Fibroblast of lung (primary cell): ENCODE results near the gene TNFSF10. TPM values are rescaled to one million over a fixed set of nuclear protein-coding genes. Genes with fewer than 3 reads are reported as not detected.

ENCODE experiments used
- DNase-seq, 2 donors: peaks; one replicate each; pipeline versions ENCODE4 v3.0.0 to v3.0.0-alpha.2; 2010; ENCODE audit warnings: low read depth in 2 of 2
- H2AFZ ChIP-seq: 2 replicates; pipeline ENCODE4 v1.5.1; 2012; ENCODE audit warnings: low read length, control low read depth, inconsistent platforms
- H3K27ac ChIP-seq: 2 replicates; pipeline ENCODE4 v1.5.1; 2011; ENCODE audit warnings: low read length, control low read depth; ENCODE audit not compliant: insufficient read depth
- H3K27me3 ChIP-seq: 2 replicates; pipeline ENCODE4 v1.5.1; 2011; ENCODE audit warnings: mild to moderate bottlenecking, low read length; ENCODE audit not compliant: control insufficient read depth, insufficient read depth
- H3K36me3 ChIP-seq: 2 replicates; pipeline ENCODE4 v1.5.1; 2011; ENCODE audit warnings: low read length; ENCODE audit not compliant: control insufficient read depth, insufficient read depth
- H3K4me1 ChIP-seq: 2 replicates; pipeline ENCODE4 v1.5.1; 2011; ENCODE audit warnings: low read length; ENCODE audit not compliant: control insufficient read depth, insufficient read depth; ENCODE audit errors: extremely low read depth
- H3K4me2 ChIP-seq: 2 replicates; pipeline ENCODE4 v1.5.1; 2011; ENCODE audit warnings: low read length, control low read depth; ENCODE audit not compliant: insufficient read depth; ENCODE audit errors: extremely low read depth
- H3K4me3 ChIP-seq, 4 experiments: fragments of 200-600 bp in 1 of 4; sonication (generic) in 1 of 4; replicated peaks in 1 of 4; 2 replicates each; pipeline ENCODE4 v1.5.1; 2011 to 2016; ENCODE audit warnings: low read length in 4 of 4, low read depth in 3 of 4, mild to moderate bottlenecking in 3 of 4, control low read depth in 2 of 4, inconsistent platforms in 1 of 4, mixed read lengths in 1 of 4; ENCODE audit not compliant: insufficient read depth in 1 of 4; ENCODE audit errors: control extremely low read depth in 1 of 4
- H3K79me2 ChIP-seq: 2 replicates; pipeline ENCODE4 v1.5.1; 2012; ENCODE audit warnings: mild to moderate bottlenecking, low read length, inconsistent platforms; ENCODE audit not compliant: control insufficient read depth, insufficient read depth
- H3K9ac ChIP-seq: 2 replicates; pipeline ENCODE4 v1.5.1; 2011; ENCODE audit warnings: mild to moderate bottlenecking, low read length, control low read depth; ENCODE audit not compliant: insufficient read depth
- H3K9me3 ChIP-seq: 2 replicates; pipeline ENCODE4 v1.5.1; 2012; ENCODE audit warnings: low read depth, low read length; ENCODE audit not compliant: control insufficient read depth, insufficient read depth
- H4K20me1 ChIP-seq: 2 replicates; pipeline ENCODE4 v1.5.1; 2011; ENCODE audit warnings: low read length; ENCODE audit not compliant: control insufficient read depth, insufficient read depth; ENCODE audit errors: extremely low read depth
- CTCF ChIP-seq, 2 donors: IDR thresholded peaks in 1 of 2; conservative IDR thresholded peaks in 1 of 2; 1 replicate in 1 of 2; 2 replicates in 1 of 2; pipeline ENCODE4 v1.5.1; 2011 to 2012; ENCODE audit warnings: low read length in 2 of 2, control low read depth in 1 of 2, inconsistent platforms in 1 of 2, low read depth in 1 of 2, mild to moderate bottlenecking in 1 of 2
- EZH2 ChIP-seq: IDR thresholded peaks from 2 replicates; pipeline ENCODE4 v1.5.1; 2012; ENCODE audit warnings: low read length, control low read depth, mild to moderate bottlenecking; ENCODE audit errors: missing control alignments
- polyA plus RNA-seq, 2 donors: library from polyadenylated mRNA; depleted of rRNA in 1 of 2; stranded (reverse) in 1 of 2; unstranded in 1 of 2; fragments of >200 nt; gene quantifications; 2 replicates each; pipeline ENCODE4 v1.2.1, GENCODE V29; 2011 to 2012; ENCODE audit warnings: missing spikeins in 1 of 2
- total RNA-seq: library from RNA; depleted of rRNA; stranded (reverse); fragments of >200 nt; gene quantifications from 2 replicates; pipeline ENCODE4 v1.2.1, GENCODE V29; 2014

The TNFSF10 gene
- total and polyA plus RNA-seq, 2 donors (not counting 1 experiment from before 2014, with no cell fraction given), result 1.3 to 4.3 TPM

DNA sequence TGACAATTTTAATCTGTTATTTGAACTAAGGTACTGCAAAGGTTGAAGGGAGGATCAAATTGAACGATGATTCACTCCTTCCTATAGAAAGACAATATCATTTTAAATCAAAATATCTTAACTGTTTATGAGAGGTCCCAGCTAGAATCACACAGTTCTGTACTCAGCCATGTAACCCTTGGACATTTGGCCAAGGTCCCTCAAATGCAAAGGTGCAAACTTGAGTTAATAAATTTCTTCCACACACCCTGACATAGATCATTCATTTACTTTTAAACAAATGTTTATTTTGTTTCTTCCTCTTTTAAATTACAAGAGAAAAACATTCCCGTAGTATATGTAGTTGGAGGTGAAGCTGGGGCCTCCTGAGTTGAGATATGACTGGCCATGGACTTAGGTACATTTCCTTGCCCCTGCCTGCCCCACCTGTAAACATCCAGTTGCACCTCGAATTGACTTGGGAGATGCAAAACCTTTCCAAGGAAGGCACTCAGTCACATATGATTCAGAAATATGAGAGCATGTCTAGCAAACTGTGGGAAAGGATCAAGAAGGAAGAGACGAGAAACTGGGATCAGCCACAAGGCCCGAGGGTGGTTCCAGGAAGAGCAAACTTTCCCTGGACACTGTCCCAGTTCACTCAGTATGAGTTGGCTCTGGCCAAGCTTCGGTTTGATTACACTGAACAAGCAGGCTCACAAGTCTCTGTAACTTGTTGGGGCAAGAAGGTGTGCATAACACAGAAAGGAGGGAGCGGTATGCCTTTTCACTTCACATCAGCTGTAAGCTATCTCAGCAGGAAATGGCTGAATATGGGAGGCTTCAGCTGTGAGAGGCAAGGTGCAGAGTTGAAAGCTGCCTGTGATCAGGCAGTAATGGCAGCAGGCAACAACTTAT is 6.7 kb downstream of the TNFSF10 start:
- Histone ChIP-seq H3K4me2 (peak overlapping the region; percentile 56), H3K4me3 (no peak overlapping the region), H2AFZ (peak overlapping the region; percentile 67), H3K79me2 (no peaks in the 10 kb centered on the region), H3K27ac (no peak overlapping the region), H4K20me1 (no peaks in the 10 kb centered on the region), H3K27me3 (no peaks in the 10 kb centered on the region), H3K4me1 (peaks cover 6% of the 10 kb centered on the region), H3K36me3 (no peaks in the 10 kb centered on the region), H3K9me3 (no peaks in the 10 kb centered on the region), H3K9ac (no peak overlapping the region)
- TF ChIP-seq EZH2, result no peak
- no peak for TF ChIP-seq CTCF (conservative IDR thresholded peaks at IDR 0.05 in 1 of 2, IDR thresholded peaks at IDR 0.05 in 1 of 2; ENCODE audit: low read depth in 1 of 2, low read length in 2 of 2)
- DNase-seq, result peak; percentile 79 to 95

GRCh38 chr3:172515130-172515918 is 7.9 kb downstream of the TNFSF10 start:
- DNase-seq, result peak; percentile 17 to 33

More at GRCh38 chr3:172515130-172515918, 7.9 kb downstream of the TNFSF10 start:
- Histone ChIP-seq H3K36me3 (no peaks in the 10 kb centered on the region), H3K9ac (no peak overlapping the region), H2AFZ (no peak overlapping the region), H4K20me1 (no peaks in the 10 kb centered on the region), H3K4me1 (peaks cover 6% of the 10 kb centered on the region), H3K79me2 (no peaks in the 10 kb centered on the region), H3K4me2 (no peak overlapping the region), H3K9me3 (no peaks in the 10 kb centered on the region), H3K4me3 (no peak overlapping the region), H3K27me3 (peaks cover 3% of the 10 kb centered on the region), H3K27ac (no peak overlapping the region)
- TF ChIP-seq CTCF (conservative IDR thresholded peaks at IDR 0.05 in 1 of 2, IDR thresholded peaks at IDR 0.05 in 1 of 2; ENCODE audit: low read depth in 1 of 2, low read length in 2 of 2) (no peak), EZH2 (no peak)
